CD4-positive, alpha-beta T cell treated with Interleukin-6 for 4 hours (primary cell): Measurements from ENCODE around the gene SH3YL1.

Source experiments
- DNase-seq: peaks from one replicate; pipeline ENCODE4 v3.0.0-alpha.2; 2020; ENCODE audit warnings: mixed read lengths

SH3YL1 gene

DNA sequence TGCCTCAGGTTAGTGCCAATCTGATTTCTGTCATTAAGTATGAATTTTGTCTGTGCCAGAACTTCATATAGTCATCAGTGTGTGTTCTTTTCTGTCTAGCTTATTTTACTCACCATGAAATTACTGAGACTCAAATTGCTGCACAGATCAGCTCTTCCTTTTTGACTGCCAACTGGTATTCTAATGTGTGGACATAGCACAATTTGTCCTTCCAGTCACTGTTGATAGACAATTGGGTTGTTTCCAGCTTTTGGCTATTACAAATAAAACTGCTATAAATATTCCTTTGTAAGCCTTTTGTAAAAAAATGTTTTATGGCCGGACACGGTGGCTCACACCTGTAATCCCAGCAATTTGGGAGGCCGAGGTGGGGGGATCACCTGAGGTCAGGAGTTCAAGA is 7.7 kb downstream of the SH3YL1 start:
- DNase-seq = no peak

DNA sequence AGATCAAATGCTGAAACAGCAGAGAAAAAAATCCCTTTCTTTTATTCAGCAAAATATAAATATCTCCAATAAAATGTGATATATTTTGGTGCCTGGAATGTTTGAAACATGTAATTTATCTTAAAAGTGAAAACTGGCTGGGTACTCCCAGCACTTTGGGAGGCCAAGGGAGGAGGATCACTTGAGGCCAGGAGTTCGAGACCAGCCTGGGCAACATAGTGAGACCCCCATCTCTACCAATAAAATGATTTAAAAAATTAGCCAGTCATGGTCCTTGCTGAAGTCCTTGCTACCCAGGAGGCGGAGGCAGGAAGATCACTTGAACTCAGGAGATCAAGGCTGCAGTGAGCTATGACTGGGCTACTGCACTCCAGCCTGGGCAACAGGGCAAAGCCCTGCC is 8.6 kb downstream of the SH3YL1 start:
- DNase-seq = no peak

DNA sequence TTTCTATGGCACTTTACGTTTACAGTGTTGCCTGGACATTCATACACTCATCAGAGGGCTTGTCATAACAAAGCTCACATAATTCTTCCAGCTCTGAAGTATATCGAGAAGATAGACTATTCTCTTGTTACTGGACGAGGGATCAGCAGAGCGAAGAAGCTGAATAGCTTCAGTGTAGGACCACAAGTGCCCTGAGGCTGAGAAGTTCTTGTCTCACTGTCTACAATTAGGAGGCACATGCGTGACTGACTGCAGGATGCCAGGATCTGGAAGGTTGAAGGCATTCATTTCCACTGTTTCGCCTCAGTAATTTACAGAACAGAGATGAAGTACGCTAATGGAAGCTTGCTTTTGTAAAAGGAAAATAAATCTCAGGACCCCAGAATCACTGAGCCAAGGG is 9.6 kb downstream of the SH3YL1 start:
- DNase-seq = no peak

DNA sequence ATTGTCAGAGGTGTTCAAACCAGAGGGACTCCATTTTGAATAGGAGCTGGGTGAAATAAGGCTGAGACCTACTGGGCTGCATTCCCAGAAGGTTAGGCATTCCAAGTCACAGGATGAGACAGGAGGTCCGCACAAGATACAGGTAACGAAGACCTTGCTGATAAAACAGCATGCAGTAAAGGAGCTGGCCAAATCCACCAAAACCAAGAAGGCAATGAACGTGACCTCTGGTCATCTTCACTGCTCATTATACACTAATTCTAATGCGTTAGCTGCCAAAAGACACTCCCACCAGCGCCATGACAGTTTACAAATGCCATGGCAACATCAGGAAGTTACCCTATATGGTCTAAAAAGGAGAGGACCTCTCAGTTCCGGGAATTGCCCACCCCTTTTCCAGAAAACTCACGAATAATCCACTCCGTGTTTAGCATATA is 10.6 kb downstream of the SH3YL1 start:
- DNase-seq = no peak

DNA sequence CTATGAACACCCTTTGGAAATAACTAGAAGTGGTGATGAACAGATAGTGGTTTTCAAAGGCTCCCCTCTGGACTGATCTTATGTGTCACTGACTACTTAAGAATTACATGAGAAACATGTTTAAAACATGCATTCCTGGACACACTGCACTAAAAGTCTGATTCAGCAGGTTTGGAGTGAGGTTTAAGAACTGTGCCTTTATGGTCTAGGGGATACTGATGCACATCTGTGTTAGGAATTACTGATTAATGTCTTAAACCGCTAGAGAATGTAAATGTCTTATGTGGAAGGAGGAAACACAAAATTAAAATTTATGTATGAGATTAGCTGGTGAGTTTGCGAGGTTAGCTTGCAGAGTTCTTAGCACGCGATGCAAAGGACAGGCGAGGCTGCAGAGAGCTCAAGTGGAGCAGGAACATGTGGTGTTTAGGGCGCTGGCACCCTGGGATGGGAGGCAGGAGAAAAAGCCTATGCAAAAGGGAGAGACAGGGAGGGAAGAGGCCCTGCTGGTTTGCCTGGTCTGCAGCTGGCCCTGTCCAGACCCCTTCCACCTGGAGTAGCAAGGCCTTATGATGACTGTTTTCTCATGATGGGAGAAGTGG is 11.7 kb downstream of the SH3YL1 start:
- DNase-seq = no peak

DNA sequence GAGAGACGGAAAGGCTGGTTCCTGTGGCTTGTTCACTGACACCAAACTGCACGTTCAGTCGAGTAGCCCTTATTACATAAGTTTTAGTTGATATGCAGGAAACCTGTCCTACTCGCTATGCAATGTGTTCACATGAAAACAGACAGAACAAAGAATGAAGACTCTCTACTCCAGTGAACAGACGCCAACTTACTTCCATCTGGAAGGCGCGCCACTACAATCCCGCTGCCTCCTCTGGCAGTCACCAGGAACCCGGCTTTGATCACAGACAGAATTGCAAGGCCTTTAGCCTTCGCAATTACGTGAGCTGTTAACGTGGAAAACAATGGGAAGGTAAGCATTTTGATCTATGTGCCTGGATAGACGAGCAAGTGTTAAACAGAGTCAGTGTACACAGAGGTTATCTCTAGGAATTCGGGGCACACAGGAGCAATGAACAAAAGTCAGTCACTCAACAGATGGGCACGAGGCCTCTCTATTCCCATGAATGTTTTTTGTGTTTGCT is 14.2 kb downstream of the SH3YL1 start:
- no peak for DNase-seq

DNA sequence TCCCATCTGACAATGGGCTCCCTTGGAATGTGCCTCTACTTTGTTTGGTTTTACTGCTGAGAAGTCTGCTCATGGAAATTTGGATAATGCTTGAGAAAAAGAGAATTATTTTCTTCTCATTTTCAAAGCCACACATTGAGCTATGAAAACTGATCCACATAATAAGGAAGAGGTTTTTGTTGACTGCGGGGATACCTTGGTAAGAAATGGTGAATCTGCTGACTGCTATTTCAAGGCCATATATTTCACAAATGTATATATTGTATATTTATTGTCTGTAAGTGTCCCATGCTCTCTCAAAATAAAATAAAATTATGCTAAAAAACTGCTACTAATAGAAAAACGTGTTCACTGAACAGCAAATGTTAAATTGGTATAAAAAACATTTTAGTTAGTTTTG is 15.1 kb downstream of the SH3YL1 start:
- DNase-seq = no peak

DNA sequence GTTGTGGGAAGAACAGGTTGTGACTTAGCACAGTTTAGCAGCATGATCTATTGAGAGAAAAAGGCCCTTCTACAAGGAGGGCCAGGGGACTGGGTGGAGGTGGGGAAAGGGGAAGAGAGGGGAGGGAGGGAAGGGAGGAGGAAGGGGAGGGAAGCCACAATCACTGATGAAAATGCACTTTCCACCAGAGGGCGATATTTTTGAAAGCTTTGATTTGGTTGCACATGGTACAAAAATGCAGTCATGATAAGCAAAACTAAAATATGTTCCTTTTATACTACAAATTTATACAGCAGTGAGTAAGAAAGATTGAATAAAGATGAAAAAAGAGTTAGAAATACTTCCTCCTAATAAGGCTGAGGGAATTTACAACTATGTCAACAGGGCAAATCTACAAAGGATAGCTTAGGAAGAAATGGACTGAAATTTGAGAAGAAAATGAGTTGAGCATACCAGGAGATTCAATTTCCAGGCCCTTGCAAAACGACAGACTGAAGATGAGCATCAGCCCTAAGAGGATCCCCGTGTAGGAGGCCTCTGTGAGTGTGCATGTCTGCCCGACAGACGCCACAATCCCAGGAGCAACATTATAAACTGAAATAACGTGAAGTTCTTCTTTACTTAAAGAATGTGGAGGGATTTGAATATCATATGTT is 17.2 kb downstream of the SH3YL1 start:
- peak; percentile 46 for DNase-seq

DNA sequence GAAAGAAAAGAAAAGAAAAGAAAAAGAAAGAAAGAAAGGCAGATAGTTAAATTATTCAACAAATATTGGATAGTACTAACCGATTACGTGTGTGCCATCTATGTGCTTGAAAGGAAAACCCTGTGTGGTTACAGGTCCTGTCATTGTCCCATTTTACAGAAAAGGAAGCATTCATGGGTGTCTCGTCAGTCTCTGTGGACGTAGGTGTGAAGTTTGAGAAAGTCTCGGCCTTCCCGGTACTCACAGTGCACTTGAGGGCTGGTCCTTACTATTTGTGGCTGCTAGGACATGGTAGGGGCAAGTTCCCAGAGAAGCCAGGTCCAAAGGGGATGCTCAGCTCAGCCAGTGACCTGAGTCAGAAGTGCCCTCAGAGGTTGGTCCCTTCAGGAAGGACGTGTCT is 19.3 kb downstream of the SH3YL1 start:
- DNase-seq = no peak

DNA sequence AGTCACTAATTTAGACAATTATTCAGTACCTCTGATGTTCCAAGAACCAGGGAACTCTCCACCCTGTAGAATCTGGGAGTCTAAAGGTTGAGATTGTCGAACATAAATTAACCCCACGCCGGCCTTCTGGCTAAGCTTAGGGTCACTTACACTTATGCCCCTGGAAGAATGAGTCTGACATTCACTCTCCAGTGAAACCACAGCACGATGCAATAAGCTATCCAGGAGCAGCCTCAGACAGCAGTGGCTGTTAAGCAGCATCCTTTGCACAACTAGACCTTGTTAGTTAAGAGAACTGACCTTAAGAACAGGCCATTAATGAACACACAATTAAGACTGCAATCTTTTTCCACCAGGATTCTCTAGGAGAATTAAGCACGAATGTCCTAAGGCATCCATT is 25.0 kb downstream of the SH3YL1 start:
- DNase-seq = no peak

DNA sequence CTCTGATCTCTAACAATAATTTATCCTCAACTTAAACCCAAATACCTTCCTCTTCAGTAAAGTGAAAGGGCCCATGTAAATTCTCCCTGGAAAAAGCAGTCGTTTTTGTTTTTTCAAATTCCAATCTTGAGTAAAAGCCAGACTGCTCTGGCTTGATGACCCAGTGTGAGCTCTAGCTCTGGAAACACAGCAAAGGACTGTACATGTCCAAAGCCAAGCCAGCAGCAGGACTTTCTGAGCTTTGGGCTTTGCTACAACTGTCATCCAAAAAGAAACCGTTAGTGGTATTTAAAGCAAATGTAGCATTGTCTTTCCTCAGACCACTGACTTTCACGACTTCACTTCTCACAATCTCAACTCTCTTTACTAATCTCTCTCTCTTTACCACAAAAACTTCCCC is 25.4 kb downstream of the SH3YL1 start:
- DNase-seq = no peak

DNA sequence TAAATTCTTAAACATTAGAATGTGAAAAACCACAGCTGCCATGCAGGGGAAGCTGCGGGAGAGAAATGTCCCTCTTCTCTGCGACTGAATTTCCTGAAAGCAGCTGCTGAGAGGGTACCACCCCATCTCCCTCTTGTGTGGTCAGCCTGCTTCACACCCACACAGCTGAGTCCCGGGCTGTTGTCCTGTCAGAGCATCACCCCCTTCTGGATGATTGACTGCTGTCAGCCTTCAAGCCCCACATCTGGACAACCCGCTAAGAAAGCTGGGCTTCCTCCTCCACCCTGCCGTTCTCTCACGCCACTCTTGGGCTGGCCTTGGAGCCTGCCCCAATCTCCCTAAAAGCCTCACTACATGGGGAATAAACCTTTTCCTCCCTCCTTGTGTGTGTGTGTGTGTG is 26.0 kb downstream of the SH3YL1 start:
- DNase-seq = no peak

DNA sequence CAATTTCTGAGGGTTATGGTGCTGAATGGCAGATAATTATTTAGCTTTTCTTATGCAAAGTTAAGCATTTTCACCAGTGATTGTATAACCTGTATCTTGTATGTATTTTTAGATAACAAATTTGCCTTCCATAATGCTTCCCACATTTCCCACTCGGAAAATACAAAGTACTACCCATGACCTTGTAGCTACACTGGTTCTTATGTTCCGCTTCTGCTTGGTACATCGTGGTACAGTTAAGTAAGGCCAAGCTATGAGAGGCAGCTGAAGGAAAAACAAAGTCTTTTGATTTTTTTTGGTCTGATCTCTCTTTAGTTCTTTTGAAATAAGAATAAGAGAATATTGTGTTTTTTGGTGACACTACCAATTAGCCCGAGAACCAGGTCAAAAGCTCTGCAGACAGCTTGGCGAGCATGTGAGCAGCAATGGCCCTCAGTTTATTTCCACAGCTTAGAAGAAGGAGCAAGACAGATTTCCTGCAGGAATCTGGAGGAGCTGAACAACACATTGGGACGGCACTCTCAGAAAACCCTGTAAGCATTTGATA is 26.8 kb downstream of the SH3YL1 start:
- no peak for DNase-seq

DNA sequence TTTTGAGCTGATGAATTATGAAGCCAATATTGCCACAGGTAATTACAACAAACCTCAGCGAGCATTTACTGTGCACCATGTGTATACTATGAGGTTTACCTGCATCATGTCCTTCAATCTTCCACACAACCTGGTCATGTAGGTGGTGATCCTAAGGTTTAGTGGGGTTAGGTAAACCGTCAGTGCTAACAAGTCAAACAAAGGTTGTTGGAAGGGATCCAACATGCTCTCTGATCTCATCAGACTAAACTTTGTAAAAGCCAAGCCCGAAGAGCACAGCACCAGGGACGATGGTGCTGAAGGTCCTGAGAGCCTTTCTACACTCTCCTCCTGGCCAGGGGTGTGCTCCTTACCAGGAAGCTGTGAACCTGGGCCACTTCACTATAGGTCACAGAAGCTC is 29.4 kb downstream of the SH3YL1 start:
- DNase-seq = no peak

DNA sequence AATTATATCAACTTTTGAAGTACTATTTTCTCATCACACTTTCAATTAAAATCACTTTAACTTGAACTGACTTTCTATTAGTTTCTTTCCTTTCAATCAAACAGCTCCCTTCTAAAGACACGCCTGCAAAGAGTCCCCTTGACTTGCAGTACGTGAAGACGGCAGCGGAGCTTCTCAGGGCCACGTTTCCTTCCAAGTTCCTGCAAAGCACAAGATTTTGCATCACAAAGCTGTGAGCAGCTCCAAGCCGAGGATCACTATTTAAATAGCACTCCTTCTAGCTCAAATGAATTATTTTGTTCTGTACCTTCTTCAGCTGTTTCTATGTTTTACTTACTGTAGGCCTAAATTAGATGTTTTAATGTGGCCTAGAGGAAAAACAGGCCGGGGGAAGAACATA is 30.8 kb downstream of the SH3YL1 start:
- no peak for DNase-seq

DNA sequence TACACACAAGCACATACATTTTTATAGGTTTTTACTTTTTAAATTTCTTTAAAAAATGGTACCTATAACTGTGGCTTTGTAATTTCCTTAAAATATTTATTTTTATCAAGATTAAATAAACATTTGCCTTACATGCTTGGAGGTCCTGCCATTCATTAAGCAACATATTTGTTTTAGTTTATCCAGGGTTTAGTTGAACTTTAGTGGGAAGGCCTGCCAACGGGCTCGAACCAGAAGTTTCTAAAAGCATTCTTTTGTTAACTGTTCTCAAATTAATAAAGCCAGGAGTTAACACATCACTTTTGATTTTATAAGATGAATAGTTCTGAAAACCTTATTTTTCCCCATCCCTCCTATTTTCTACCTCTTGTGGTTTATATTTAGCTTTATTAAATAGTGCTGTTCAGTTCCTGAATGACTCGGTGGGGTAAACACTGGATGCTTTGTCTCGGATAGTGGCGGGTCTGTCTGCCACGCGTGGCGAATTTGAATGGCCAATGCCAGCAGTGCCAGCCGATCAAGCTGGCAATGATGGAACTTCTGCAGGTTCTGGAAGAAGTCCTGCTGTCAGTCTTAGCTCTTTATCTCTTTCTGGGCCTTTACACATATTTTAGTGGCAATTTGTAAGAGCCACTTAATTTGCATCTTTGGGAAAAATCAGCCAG is 32.2 kb downstream of the SH3YL1 start:
- DNase-seq = no peak

DNA sequence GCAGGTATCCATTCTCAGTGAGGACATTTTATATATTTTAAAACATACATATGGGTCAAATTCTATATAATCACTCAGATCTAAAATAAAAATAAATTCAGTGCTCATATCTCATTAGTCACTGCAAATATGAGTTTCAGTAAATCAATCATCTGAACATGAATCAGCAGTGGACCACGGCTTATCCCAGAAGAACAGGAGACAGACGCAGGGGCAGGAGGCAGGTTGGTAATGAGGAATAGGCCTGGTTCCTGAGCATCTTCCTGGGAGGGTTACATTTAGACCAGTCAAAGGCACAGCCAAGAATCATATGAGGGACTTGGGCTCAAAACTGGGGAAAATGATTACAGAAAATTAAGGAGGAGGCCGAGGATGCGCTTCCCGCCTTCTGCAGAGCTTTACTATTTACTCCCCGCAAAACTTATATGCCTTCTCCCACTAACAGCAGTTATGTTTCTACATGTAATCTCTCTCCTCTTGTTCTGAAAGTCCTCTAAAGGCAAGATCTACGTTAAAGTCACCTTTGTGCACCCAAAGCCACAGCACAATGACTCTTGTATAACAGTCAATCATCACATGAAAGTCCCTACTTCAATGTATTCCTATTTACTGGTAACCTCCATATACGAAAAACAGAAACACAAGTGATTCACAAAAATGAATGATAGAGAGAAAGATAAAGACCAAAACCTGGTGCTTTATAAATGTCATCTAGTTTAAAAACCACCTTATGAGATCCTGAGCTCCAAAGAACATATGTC is 35.1 kb downstream of the SH3YL1 start:
- DNase-seq = no peak

DNA sequence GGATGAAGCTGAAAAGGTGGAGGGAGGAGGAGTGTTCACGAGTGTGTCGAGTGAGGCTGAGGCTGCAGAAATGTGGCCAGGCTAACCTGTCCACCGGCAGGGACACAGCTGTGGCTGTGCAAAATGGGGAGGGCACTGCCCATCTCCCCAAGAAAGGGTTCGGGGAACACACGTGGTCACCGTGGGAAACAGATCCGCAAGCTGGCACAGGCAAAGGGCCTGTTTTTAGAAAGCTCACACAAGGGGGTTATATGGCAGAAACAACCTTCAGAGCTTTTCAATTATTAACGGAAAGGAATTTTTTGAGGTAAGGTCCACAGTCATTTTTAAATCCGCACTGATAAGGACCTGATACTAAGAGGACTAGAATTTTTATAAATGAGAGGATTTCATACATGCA is 35.7 kb downstream of the SH3YL1 start:
- DNase-seq = no peak

DNA sequence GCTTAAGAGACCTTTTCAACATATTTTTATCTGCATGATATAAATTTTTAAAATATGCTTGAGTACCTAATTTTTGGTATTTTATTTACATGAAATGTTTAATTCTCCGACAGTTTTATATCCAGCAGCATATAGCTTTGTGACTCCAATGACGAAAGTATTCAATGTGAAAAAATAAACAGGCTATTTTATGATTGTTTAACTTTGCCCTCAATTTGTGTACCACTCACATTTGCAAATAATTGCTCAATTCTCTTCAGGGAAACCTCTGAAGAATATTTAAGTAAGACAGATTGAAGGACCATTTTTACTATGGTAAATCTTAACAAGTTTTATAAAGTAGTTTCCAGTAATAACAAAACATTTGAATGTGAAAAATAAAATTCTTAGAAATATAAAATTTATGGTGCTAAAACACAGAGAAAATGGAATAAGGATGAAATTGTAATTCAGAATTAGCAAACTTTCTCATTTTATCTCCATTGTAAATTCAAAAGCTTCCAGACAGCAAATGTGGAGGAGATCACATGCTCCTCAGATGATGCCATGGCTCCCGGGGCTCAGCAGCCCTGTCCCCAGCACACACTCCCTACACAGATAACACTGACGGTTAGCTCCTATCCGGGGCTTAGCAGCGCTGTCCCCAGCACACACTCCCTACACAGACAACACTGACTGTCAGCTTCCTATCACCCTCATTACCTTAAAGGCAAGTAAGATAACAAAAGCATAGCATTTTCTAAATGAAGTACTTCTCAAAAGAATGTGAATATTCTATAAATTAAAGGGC is 39.7 kb downstream of the SH3YL1 start:
- DNase-seq = no peak

DNA sequence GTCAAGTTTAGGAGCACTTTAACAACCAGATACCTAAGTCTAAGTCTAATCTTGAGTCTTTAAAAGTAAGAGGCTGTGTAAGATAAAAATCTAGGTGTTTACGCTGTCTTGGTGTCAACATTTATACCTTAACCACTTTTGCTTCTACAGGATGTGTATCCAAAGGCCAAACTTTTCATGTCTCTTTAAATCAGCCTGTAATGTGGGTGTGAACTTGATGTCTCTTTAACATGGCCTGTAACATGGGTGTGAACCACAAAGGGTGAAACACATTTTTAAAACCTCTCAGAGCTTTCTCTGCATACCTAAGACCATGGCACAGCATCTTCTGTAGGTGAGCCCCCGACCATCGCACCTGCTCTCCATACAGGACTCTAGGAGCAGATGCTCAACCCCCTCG is 40.4 kb downstream of the SH3YL1 start:
- no peak for DNase-seq

DNA sequence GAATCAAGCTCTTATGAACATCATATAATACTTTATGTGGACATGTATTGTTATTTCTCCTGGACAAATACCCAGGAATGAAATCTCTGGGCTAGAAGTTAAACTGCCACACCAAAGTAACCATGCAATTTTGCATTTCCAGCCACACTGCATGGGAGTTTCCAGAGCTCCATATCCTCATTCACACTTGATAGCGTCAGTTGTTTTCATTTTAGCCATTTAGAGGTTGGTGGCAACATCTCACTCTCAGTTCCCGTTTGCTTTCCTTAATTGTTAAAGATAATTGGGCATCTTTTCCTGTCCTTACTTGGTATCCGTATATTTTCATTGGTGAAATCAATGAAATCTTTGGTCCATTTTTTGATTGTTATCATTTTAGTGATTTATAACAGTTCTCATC is 47.8 kb downstream of the SH3YL1 start:
- DNase-seq = no peak

DNA sequence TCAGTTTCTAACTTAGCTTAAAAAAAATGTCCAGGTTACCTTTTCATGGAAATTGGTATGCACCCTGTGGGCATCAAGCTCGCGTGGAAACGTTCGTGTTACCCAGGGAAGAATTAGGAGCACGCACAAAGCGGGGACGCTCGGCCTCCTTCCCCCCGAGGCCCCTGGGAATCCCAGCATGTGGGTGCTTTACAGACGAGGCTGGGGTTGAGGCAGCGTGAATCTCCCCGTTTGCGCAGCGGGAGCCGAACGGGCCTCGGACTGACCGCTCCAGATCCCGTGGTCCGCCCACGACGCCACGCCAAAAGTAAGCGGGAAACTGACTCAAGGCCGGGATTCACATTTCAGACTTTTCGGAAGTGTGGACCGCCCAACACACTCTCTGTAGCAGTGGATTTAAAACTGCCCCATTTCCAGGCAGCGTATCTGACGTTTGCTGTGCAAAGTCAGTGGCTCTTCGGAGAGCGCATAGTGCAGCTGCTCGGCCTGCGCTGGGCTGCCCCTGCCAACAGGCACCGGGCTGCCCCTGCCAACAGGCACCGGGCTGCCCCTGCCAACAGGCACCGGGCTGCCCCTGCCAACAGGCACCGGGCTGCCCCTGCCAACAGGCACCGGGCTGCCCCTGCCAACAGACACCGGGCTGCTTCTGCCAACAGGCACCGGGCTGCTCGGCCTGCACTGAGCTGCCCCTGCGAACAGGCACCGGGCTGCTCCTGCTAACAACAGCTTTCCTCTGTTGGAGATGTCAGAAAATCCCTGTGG is 49.7 kb downstream of the SH3YL1 start:
- no peak for DNase-seq
